ENCODE data around the gene MAP3K13. TPM values are rescaled to one million over a fixed set of nuclear protein-coding genes. Genes with fewer than 3 reads are reported as not detected.
"Not testable (repeated sequence)": the region's sequence is repeated elsewhere in the genome, so short reads cannot be mapped to it uniquely, and the experiment has no call there.

MAP3K13 gene
- total RNA-seq, 1 donor from 2014 or later: 29.6 TPM

DNA sequence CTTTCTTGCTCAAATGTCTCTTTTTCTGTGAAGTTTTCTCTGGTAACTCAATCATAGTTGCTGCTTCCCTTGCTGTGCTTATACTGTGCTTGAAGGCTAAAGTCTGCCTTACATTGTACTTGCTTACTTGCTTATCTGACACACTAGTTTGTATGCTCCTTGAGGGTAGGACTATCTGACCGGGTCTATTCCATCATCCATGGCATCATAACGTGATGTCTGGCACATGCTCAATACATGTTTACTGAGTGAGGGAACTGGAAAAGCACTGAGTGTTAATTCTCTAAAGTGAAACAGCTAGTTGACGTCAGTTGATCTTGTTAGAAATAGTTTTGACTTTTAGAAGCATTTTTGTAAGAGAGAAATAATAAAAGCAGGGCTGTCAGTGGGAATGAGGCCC lies 42.7 kb downstream of the MAP3K13 start:
- TF ChIP-seq, protein P1, sequence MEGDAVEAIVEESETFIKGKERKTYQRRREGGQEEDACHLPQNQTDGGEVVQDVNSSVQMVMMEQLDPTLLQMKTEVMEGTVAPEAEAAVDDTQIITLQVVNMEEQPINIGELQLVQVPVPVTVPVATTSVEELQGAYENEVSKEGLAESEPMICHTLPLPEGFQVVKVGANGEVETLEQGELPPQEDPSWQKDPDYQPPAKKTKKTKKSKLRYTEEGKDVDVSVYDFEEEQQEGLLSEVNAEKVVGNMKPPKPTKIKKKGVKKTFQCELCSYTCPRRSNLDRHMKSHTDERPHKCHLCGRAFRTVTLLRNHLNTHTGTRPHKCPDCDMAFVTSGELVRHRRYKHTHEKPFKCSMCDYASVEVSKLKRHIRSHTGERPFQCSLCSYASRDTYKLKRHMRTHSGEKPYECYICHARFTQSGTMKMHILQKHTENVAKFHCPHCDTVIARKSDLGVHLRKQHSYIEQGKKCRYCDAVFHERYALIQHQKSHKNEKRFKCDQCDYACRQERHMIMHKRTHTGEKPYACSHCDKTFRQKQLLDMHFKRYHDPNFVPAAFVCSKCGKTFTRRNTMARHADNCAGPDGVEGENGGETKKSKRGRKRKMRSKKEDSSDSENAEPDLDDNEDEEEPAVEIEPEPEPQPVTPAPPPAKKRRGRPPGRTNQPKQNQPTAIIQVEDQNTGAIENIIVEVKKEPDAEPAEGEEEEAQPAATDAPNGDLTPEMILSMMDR (IDR thresholded peaks at IDR 0.05; ENCODE audit: unreplicated experiment): no peak
- Mint-ChIP-seq H3K36me3 (ENCODE audit: insufficient read depth) (no peaks in the 10 kb centered on the region), H3K4me1 (ENCODE audit: low read depth) (peaks cover 9% of the 10 kb centered on the region), H3K4me3 (ENCODE audit: low read depth) (no peak overlapping the region), H3K9me3 (ENCODE audit: low read depth) (no peaks in the 10 kb centered on the region), H3K27ac (no peak overlapping the region), H3K27me3 (no peaks in the 10 kb centered on the region)
- DNase-seq (ENCODE audit: low spot score, unreplicated experiment): no peak

DNA sequence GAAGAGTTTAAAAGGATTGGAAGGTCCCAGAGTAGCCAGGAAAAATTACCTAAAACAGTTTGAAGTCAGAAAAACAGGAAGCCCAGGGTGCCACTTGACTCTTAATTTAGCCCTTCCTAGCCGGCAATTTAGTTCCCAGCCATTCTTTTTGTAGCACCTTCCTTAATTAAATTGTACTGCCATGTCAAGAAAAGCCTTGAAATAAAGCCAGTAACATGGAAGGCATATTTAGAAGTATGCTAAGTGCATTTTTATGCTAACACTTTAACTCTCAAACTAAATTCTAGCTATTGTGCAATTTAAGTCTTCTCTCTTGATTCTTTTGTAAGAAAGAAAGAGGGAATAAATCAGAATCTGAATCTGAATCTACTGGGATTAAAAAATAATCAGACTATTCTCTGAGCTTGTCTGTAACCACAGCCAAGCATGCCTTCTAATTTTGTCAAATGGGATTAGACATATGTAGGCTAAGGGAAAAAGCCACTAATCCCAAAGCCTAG lies 43.2 kb downstream of the MAP3K13 start:
- Mint-ChIP-seq H3K36me3 (ENCODE audit: insufficient read depth) (no peaks in the 10 kb centered on the region), H3K27me3 (no peaks in the 10 kb centered on the region), H3K4me3 (ENCODE audit: low read depth) (no peak overlapping the region), H3K27ac (no peak overlapping the region), H3K9me3 (ENCODE audit: low read depth) (no peaks in the 10 kb centered on the region), H3K4me1 (ENCODE audit: low read depth) (peaks cover 9% of the 10 kb centered on the region)
- TF ChIP-seq, protein P1 (IDR thresholded peaks at IDR 0.05; ENCODE audit: unreplicated experiment): no peak
- DNase-seq (ENCODE audit: low spot score, unreplicated experiment): no peak

DNA sequence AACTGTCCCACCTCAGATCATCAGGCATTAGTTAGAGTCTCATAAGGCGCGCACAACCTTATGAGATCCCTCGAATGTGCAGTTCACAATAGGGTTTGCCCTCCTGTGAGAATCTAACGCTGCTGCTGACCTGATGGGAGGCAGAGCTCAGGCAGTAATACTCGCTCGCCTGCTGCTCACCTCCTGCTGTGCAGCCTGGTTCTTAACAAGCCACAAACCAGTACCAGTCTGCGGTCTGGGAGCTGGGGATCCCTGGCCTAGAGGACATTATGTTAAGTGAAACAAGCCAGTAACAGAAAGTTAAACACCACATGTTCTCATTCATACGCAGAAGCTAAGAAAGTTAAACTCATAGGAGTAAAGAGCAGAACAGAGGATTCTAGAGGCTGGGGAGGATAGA lies 47.0 kb downstream of the MAP3K13 start:
- Mint-ChIP-seq H3K4me3 (ENCODE audit: low read depth) (no peak overlapping the region), H3K9me3 (ENCODE audit: low read depth) (no peaks in the 10 kb centered on the region), H3K27ac (no peak overlapping the region), H3K4me1 (ENCODE audit: low read depth) (no peaks in the 10 kb centered on the region), H3K36me3 (ENCODE audit: insufficient read depth) (no peaks in the 10 kb centered on the region), H3K27me3 (no peaks in the 10 kb centered on the region)
- TF ChIP-seq, protein P1 (IDR thresholded peaks at IDR 0.05; ENCODE audit: unreplicated experiment): no peak
- DNase-seq (ENCODE audit: low spot score, unreplicated experiment): no peak

DNA sequence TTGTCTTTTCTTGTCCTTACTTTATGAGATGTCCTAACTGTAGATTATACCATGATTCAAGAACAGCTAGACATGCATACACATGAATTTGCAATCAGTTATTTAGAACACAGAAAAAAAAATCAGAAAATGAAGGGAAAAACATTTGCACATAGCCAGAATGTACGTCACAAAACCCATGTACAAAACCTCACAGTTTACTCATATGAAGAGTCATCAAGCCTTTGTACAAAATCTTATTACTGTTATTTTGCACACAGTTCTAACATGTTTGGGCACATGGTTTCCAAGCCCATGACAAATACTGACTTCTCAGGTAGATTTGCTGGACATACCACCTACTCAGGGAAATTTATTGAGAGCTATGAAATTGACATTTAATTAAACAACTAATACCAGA lies 48.2 kb downstream of the MAP3K13 start:
- H3K27me3 Mint-ChIP-seq: no peaks in the 10 kb centered on the region
- DNase-seq (ENCODE audit: low spot score, unreplicated experiment): no peak
- H3K4me3 Mint-ChIP-seq (ENCODE audit: low read depth): no peak overlapping the region
- no peaks in the 10 kb centered on the region for H3K9me3 Mint-ChIP-seq (ENCODE audit: low read depth)
- no peaks in the 10 kb centered on the region for H3K36me3 Mint-ChIP-seq (ENCODE audit: insufficient read depth)
- TF ChIP-seq, protein P1 (IDR thresholded peaks at IDR 0.05; ENCODE audit: unreplicated experiment): no peak
- no peak overlapping the region for H3K27ac Mint-ChIP-seq
- no peaks in the 10 kb centered on the region for H3K4me1 Mint-ChIP-seq (ENCODE audit: low read depth)

DNA sequence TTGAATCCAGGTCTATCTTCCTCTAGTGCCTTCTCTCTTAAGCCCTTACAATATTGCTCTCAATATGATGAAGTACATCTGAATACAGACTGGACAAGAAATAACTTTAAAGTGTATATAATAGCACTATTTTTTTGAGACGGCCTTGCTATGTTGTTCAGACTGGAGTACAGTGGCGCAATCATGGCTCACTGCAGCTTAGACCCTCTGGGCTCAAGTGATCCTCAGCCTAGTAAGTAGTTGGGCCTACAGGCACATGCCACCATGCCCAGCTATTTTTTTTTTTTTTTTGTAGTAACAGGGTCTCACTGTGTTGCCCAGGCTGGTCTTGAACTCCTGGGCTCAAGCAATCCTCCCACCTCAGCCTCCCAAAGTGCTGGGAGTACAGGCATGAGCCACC lies 53.6 kb downstream of the MAP3K13 start:
- H3K4me3 Mint-ChIP-seq (ENCODE audit: low read depth): no peak overlapping the region
- no peaks in the 10 kb centered on the region for H3K9me3 Mint-ChIP-seq (ENCODE audit: low read depth)
- no peaks in the 10 kb centered on the region for H3K36me3 Mint-ChIP-seq (ENCODE audit: insufficient read depth)
- no peaks in the 10 kb centered on the region for H3K4me1 Mint-ChIP-seq (ENCODE audit: low read depth)
- DNase-seq (ENCODE audit: low spot score, unreplicated experiment): no peak
- TF ChIP-seq, protein P1 (IDR thresholded peaks at IDR 0.05; ENCODE audit: unreplicated experiment): no peak
- H3K27me3 Mint-ChIP-seq: no peaks in the 10 kb centered on the region
- H3K27ac Mint-ChIP-seq: no peak overlapping the region

DNA sequence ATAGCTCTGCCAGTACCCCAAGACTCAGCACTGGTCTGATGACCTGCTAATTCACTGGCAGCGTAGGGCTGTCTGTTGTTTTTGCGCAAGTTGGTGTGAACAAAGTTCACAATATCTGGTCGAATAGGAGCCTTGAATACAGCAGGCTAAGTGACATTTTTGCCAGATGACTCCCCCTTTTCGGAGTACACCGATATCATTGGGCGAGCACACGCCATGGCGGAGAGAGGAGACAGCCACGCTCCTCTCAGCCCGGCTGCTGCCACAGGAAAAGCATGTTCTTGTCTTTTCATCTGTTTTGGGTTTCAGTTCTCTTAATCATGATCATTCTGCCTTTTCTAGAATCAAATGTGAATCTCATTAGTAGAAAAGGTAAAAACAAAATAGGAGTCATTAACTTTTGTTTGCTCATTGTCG lies 55.6 kb downstream of the MAP3K13 start:
- H3K36me3 Mint-ChIP-seq (ENCODE audit: insufficient read depth); H3K27me3 Mint-ChIP-seq; DNase-seq (ENCODE audit: low spot score, unreplicated experiment); H3K4me3 Mint-ChIP-seq (ENCODE audit: low read depth); H3K27ac Mint-ChIP-seq; H3K4me1 Mint-ChIP-seq (ENCODE audit: low read depth); H3K9me3 Mint-ChIP-seq (ENCODE audit: low read depth): not testable (repeated sequence)

Data from progenitor cell of endocrine pancreas (in vitro differentiated cells).